ENCODE results near the gene DNAI4.
"Not testable (repeated sequence)": the region's sequence is repeated elsewhere in the genome, so short reads cannot be mapped to it uniquely, and the experiment has no call there.

The DNAI4 gene

GRCh38 chr1:66924756-66925557 lies at the start of gene DNAI4, which contains the start of gene MIER1:
Gene DNAI4 (minus strand): TSS chr1:66924856. CDS start chr1:66924831, 25 bp downstream.
Gene MIER1 (plus strand): TSS chr1:66924990. CDS start chr1:66925029, 39 bp downstream.
- DNase-seq: peak; percentile 100

- no peak for DNase-seq
These were observed 43.9 kb upstream of the DNAI4 start for GRCh38 chr1:66968574-66968973.

- not testable (repeated sequence) for DNase-seq
These were observed 41.7 kb upstream of the DNAI4 start for GRCh38 chr1:66966188-66966873.

GRCh38 chr1:66957938-66958337 lies 33.3 kb upstream of the DNAI4 start:
- no peak for DNase-seq

- DNase-seq: no peak
These were observed 29.6 kb upstream of the DNAI4 start for GRCh38 chr1:66954208-66954607.

GRCh38 chr1:66951513-66951912 lies 26.9 kb upstream of the DNAI4 start:
- no peak for DNase-seq

- DNase-seq: no peak
These were observed 22.6 kb upstream of the DNAI4 start for GRCh38 chr1:66947267-66947666.

- DNase-seq: peak; percentile 35
These were observed 20.7 kb upstream of the DNAI4 start for GRCh38 chr1:66945316-66945715.

GRCh38 chr1:66944330-66945274 lies 19.9 kb upstream of the DNAI4 start:
- DNase-seq: peak; percentile 80

- no peak for DNase-seq
These were observed 18.8 kb upstream of the DNAI4 start for GRCh38 chr1:66943361-66943969.

GRCh38 chr1:66940981-66941380 lies 16.3 kb upstream of the DNAI4 start:
- no peak for DNase-seq

- DNase-seq: no peak
These were observed 14.0 kb upstream of the DNAI4 start for GRCh38 chr1:66938613-66939012.

- DNase-seq: no peak
These were observed 13.0 kb upstream of the DNAI4 start for GRCh38 chr1:66937529-66938234.

GRCh38 chr1:66933887-66934700 lies 9.4 kb upstream of the DNAI4 start:
- DNase-seq: no peak

- DNase-seq: no peak
These were observed 7.6 kb upstream of the DNAI4 start for GRCh38 chr1:66932291-66932690.

GRCh38 chr1:66931590-66931989 lies 6.9 kb upstream of the DNAI4 start:
- DNase-seq: peak; percentile 55

- DNase-seq: no peak
These were observed 6.1 kb upstream of the DNAI4 start for GRCh38 chr1:66930823-66931174.

GRCh38 chr1:66929999-66930822 lies 5.6 kb upstream of the DNAI4 start:
- DNase-seq: peak; percentile 99

- no peak for DNase-seq
These were observed 5.0 kb upstream of the DNAI4 start for GRCh38 chr1:66929691-66929998.

- DNase-seq: no peak
These were observed 4.6 kb upstream of the DNAI4 start for GRCh38 chr1:66929146-66929688.
